SKM-1 treated with dmso at 0.1 percent for 144 hours (cell line): ENCODE data around the gene C4orf51.

ENCODE experiments used
- DNase-seq: peaks from one replicate; lab custom pipeline; 2025; ENCODE audit not compliant: unreplicated experiment; lab: John Stamatoyannopoulos, UW

C4orf51 gene

DNA sequence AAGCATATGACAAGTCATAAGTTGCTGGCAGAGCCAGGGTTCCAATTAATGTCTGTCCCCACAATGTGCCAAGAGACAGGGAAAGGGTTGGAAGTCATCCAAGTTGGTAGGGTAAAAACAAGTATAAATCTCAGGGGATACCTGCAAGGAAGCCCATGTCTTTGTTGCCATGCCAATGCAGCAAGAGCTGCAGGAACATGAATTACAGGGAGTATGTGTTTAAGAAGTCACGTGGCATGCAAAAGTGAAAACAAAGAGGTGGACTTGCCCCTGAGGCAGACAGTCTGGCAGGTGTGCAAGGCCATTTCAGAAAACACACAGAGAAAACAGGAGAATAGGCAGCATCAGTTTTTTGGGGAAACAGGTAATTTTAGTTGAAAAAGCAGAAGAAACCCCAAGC is 29.4 kb downstream of the C4orf51 start:
- no peak for DNase-seq

DNA sequence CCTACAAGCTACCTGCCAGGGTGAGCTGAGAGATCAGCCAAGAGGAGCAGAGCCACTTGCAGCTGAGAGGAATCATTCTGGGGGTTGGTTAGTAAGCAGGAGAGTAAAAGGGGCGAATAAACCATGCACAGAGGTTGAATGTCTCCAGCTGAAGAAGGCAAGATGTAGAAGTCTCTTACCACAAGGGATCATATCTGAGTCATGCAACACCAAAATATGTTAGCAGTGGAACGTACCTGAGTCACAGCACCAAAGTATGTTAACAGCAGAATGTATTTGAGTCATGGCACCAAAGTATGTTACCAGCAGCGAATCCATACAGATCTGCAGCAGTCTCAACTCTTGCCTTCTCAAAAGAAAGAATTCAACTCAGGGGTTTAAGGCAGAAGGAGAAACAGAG is 29.9 kb downstream of the C4orf51 start:
- no peak for DNase-seq

DNA sequence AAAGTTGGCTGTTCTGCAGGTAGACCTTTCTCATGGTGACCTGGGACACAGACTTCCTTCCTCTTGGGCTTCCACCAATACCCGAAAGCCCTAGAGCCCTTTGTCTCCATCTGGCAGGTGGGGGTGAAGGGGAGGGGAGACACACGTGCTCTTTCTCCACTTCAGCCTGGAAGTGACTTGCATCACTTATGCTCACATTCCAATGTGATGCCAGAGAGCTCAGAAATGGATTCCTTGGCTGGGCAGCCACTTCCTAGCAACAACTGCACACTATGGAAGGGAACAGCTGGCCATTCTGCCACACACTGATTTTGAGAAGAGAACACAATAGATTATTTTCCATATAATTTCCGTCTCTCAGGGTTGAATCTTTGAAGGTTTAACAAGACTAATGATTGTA is 36.3 kb downstream of the C4orf51 start:
- DNase-seq: no peak

DNA sequence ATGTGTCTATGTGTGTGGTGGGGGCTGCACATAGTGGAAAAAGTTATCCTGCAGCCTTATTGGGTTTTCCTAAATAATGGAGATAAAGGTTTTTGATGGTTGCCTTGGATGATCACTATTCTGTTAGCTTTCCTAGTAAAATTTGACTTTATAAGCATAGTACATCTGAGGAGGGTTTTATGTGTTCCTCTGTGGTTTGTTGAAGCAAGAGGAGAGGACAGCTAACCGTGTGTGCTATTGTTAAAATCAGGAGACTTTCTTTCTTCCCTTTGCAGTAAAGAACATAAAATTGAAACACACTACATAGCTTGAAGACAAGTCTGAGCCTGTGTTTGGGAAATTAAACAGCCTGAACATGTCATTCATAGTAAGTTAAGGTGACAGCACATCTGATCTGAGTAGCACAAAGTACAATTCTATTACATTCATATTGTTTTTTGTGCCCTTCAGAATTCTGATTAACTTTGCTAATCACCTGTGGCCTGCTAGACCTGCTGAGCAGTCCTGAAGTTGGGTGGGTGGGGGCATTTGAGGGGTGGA is 36.8 kb downstream of the C4orf51 start:
- DNase-seq: no peak

DNA sequence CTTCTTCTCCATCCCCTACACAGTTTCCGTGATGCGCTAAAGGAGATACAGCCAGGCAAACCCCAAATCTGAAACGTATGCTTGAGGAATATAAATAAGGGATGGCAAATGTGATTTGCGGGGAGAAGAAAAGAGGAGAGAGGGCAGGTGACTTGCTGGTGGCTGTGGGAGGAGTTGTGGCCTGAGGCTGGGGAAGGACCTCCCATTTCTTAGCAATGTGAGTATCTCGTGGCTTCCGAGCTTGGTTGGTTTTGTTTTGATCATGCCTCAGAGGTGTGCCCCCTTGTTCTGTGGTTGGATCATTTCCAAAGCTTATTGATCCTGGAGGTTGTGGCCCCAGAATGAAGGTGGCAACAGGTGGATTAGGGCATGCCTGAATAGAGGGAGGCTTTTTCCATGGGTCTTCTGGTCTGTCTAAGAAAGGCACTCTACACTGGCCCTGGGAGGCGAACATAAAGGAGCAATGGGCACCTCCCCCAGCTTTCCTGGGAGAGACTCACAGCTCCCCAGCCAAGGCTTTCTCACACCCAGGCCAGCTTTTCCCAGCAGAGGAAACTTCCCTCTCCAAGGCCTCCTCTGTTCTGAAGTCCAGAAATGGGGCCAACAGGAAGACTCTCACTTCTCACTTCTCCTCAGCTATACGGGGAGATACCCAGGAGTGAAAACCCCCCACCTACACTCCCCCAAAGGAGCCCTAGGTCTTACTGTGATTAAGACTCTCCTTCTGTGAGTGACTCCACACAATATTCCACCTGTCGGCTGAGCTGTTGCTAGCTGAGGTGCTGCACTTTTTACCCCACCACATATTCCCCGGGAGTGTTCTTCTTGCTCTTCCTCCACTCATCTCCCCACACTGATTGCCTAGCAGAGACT is 40.0 kb downstream of the C4orf51 start:
- no peak for DNase-seq

DNA sequence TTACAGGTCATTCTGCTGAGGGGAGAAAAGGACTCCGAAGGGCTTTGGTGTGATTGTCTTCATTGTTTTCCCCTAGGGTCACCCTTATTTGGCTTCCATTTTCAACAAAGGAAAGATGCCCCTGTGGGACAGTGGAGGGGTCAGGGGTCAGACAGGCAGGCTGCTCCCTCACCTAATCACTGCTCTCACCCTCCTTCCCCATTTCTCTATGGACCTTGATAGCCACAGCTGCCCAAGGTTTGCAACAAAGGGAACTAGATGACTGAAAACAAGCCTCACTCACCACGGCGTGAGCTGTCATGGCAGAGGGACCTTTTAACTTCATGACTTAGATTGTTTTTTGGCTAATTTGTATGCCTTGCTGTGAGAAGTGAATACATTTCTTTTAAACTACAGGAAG is 40.7 kb downstream of the C4orf51 start:
- no peak for DNase-seq

DNA sequence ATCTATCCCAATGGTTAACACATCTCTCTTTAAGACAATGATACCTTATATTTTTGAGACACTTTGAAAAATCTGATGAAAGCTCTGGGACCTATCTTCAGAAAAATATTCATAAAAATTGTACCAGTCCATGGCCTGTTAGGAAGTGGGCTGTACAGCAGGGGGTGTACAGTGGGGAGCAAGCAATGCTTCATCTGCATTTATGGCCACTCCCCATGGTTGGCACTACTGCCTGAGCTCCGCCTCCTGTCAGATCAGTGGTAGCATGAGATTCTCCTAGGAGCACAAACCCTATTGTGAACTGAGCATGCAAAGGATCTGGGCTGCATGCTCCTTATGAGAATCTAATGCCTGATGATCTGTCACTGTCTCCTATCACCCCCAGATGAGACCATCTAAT is 42.6 kb downstream of the C4orf51 start:
- no peak for DNase-seq

DNA sequence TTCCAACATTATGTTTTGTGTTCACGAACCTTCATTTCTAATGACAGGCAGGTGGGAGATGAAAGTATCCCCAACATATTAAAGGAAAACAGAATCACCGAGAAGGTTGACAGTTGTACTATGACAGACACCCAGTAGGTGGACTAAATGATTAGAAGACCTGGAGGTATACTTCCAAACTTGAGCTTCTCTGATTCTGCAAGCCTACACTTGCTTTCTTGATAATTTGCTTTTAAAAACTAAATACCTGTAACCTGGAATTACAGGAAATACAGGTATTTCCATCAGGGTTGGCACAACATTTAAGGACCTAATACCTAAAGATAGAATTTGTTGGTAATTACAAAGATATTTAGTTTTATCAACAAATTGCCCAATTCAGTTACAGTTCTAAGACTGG is 43.4 kb downstream of the C4orf51 start:
- DNase-seq: no peak

DNA sequence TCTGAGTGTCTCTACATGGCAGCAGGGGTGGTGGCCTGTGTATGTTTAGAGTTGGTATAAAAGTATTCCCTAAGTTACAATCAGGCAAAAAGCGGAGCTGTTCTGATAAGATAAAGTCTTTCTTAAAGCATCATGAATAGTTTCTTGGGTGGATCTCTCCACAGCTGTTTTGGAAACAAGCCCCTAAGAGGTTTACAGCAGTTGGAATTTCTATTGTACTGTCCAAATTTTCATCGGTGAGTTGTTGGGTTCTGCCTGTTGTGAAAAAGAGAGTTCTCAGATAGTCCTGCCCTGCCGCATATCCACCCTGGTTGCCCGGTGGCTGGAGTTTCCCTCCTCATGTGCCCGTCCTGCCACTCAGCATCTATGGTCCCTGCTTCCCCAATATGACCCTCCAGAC is 50.1 kb downstream of the C4orf51 start:
- DNase-seq: no peak

DNA sequence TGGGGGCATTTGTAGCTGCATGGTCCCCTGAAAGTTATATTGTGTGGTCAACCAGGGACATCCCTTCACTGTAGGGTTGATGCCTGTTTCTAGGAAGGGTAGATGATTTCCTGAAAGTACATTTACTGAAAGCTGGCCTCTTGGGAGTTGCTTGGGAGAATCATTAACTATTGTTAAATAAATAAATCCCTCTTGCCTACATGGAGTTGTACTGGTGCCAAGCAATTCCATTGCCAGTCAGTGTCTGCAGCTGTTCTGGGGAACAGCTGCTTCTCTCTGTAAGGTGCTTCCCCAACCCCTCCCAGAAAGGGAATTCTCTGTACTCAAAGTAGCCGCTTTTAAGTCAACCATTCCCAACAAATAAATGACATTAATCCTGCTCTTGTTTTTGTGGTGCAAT is 51.1 kb downstream of the C4orf51 start:
- no peak for DNase-seq

DNA sequence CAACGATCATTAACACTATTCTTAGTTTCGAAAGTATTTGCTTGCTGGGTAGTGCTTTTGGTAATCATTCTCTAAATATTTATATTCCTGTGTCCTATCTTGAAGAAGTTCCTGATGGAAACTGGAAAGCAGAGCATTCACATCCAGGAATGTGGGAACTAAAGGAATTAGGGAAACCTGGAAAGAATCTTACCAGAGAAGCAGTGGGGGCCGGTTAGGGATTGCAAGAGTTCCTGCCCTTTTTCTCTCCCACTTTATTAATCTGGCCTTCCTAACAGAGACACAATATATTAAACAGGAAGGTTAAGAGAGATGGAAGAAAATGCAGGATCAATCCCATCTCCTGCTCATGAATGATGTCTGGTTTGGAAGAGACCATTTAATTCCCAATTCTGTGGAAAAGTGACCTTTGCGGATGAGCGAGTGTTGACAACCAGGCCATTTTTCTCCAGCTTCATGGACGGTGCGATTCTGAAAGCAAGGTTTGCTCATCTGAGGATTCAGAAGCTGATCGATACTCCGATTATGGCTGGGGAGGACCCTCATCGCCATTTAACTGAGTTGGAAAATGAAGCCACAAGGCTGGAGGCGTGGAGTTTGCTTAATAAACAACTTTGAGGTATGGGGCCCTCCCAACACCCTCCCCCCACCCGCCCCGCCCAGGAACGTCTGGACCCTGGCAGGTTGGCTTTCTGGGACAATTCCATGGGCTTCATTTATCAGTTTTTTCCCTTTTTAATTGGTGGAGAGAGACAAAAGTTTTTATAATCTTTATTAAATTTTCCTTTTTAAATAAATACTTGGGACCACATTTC is 52.3 kb downstream of the C4orf51 start:
- no peak for DNase-seq

DNA sequence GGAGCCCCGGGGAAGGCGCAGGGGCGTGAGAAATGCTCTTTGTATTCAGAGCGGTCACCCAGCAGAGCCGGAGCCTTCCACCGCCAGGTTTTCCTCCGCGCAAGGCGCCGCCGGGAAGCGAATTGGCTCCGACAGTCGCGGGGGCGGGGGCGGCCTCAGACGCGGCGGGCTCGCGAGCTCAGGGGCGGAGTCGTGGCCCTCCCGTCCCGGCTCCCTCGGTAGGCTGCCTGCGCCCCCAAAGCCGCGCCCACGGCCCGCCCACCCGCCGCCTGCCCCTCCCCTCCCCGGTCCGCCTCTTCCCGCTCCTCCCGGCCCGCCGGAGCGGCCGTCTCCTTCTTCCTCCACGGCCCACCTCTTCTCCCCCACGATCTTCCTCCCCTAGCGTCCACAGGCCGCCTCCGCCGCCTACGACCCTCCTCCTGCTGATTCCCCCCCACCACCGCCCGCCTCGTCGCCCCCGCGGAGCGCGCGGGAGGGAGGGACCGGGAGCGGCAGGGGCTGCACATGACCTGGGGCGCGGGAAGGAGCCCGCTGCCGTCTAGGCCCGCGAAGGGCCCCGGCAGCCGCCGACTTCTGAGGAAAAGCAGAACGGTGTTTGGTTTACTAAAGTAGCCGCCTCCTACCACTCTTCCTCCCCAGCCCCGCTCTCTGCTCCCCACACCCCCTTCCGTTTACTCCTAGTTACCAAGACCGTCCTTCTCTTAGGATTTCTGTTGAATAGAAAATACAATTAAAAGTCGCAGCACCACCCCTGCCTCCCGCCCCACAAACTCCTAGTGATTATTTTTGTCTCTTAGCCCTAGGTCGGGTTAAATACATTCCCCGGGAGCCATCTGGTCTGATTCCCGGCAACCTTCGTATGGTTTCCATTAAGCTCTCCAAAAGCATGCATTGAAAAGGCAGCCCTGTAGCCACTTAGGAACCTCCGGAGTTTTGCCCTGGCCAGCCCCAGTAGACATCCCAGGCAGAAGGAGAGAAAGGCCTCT is 53.2 kb downstream of the C4orf51 start:
- peak; percentile 67 for DNase-seq

DNA sequence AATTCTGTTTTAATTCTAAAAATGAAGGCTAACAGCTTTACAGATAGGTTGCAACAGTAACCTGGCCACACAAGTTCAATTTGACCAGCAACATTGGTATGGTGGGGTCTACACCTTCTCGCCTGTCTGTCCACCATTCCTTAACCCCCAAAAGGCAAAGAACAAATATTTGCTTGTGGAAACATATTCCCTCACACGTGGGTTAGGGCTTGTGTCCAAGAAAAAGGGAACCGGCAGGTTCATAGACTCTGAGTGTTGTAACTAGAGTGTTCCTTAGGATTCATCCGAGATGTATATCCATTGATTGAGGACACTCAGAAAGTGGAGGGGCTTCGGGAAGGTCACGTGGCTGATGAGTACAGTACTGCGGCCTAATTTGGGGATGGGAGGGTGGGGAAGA is 54.1 kb downstream of the C4orf51 start:
- DNase-seq: no peak

DNA sequence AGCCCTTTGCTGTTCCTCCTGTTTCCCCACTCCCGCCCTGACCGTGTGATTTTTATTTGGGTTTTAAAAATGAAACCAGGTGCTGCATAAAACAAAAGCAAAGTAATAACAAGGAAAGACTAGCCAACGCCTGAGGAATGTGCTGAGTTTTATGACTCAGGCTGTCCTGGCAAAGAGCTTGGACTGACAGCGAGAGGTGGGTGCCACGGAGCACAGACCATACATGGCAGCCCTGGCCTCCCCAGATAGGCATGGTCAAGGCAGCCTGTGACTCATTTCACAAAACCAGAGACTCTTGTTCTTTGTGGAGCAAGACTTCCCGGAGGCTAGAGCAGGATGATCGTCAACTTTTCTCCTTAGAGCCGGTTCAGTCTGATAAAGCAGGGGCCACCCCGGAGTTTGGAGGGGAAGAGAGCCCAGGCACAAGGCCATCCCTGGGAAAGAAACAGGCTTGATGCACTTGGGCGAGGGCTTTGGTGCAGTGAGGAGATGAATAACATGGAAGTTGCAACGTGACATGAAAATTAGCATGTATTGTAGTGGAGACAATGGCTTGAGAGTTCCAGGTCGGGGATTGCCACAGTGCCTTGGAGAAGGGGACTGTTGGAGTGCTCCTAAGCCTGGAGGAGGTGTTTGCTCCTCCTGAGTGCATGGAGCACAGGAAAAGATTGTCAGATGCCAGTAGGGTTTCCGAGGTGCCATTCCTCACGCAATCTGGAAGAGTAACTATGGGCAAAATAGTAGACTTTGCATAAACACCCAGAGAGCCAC is 54.8 kb downstream of the C4orf51 start:
- no peak for DNase-seq

DNA sequence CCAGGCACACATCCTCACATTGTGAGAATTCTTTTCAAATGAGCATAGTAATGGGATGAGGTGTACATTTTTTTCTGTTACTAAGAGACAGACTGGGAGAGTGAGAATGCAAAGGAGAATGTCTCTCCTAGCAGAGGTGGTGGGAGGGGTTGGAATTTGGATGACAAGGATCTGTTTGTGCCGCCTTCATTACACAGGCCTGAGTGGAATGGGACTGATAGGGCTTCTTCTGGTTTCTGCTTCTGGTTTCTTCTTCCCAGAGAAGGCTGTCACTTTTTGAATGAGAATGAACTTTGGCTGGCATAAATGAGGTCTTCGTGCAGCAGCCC is 55.4 kb downstream of the C4orf51 start:
- no peak for DNase-seq

DNA sequence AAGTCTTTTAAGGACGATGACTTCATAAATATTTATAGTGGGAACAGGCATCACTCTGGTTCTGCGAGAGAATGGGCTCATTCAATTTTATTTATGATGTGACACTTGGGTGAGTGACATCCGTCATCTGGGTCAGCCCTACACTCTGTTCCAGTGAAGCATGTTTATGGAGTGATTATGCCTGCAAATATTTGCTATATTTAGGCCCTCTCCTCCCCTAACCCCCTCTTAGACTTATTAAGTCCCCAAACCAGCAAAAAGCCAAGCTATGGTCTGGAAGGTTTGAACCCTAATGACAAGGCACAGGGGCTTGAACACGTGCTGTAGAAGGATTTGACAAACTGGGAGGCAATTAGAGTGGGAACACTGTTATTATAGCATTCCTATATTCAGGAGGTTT is 55.9 kb downstream of the C4orf51 start:
- DNase-seq: no peak

DNA sequence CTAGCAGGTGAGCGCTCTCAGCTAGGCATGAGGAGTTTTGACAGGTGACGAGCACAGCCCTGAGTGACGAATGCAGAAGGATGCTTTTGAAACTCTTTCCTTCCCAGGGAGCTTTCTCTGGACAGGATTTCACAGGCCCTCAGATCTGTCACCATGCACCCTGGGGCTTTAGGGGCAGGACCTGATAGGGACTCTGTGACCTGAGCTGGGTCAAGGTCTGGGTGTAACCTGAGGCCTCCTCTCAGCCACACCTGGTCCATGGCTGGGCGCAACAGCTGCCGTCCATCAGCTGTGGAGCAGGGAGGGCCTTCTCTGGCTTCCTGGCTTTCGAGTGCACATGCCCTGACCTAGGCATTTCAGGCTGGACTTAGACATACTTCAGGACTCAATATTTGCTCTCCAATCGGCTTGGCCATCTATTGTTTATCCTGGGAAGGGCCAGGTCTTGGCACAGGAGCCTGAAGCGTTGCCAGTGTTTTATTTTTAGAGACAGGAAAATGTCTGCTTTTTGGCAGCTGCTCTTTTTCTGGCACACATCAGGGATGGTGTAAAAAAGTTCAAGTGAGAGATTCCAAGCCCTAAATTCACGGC is 56.4 kb downstream of the C4orf51 start:
- DNase-seq: no peak

DNA sequence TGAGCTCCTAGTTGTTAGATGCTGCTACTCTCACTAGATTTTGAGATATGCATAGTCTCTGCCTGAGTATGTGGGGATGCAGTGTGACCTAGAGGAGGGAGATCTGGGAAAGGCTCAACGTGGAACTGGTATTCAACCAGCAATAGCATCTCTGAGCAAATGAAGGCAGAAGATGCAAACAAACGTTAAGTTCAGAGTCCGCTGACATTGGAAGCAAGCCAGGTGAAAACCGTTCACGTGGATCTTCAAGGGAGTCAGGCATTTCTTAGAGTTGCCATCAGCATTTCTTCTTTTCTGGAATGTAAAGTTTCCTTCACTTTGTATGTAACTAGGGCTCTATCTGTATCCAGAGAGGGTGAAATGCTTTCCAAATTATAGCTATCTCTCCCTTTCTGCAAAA is 59.9 kb downstream of the C4orf51 start:
- no peak for DNase-seq

DNA sequence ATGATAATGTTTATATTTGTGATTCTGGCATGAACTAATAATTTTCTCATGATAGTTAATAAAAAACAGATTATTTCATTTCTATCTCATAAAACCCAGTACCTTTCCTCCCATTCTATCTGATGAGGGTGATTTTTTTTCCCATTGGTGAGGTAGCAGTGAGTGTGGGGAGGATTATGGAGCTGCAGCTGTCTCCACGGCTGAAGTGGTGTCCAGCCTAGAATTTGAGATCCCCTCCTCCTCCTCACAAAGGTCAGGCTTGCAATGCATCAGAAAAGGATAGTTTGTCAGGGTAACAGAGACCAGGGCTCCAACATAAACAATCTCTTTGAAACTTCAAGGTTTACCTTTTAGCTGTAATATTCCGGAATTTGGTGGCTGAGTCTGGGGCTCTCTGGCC is 60.9 kb downstream of the C4orf51 start:
- no peak for DNase-seq

DNA sequence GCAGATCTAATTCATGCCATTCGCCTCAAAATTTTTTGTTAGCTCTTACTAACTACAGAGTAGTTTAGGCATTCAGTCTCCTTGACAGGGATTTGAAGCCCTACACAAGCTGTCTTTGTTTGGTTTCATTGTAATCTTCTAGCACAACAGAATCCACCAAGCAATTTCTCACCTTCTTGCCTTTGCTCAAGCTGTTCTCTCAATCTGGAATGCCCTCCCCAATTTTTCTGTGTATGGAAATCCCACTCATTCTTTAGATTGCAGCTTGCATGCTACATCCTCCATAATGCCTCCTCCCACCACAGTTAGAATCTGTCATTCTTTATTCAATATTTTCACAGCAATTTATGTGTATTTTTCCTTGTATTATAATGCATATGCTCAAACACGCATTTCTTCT is 63.7 kb downstream of the C4orf51 start:
- no peak for DNase-seq
